Measurements from ENCODE around the gene EIF4G3.

DNA sequence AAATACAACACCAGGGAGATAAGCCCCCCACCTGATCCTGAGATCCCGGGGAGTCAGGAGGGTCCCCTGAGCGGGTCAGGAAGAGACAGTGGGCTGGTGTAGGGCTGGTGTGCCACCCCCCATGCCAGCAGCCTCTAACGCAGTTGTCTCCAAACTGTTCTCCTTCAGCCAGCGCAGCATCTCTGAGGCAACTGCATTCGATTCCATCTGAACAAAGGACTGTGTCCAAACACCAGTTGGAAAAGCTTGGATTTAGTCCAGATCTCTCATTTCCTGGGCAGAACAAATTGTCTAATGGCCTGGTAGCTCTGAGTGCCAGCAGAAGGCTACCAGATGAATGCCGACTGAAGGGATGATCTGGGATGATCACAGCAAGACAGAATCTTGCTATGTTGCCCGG is 44.1 kb upstream of the EIF4G3 start:
- TF ChIP-seq, protein P1, sequence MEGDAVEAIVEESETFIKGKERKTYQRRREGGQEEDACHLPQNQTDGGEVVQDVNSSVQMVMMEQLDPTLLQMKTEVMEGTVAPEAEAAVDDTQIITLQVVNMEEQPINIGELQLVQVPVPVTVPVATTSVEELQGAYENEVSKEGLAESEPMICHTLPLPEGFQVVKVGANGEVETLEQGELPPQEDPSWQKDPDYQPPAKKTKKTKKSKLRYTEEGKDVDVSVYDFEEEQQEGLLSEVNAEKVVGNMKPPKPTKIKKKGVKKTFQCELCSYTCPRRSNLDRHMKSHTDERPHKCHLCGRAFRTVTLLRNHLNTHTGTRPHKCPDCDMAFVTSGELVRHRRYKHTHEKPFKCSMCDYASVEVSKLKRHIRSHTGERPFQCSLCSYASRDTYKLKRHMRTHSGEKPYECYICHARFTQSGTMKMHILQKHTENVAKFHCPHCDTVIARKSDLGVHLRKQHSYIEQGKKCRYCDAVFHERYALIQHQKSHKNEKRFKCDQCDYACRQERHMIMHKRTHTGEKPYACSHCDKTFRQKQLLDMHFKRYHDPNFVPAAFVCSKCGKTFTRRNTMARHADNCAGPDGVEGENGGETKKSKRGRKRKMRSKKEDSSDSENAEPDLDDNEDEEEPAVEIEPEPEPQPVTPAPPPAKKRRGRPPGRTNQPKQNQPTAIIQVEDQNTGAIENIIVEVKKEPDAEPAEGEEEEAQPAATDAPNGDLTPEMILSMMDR (IDR thresholded peaks at IDR 0.05), result no peak
- no peak for TF ChIP-seq POLR2A (IDR thresholded peaks at IDR 0.05)

Data from esophagus squamous epithelium (tissue), 4 donors.